ENCODE measurements around the gene FOXD3. TPM values are rescaled to one million over a fixed set of nuclear protein-coding genes. Genes with fewer than 3 reads are reported as not detected.
A peak's percentile ranks its signal among the peaks of the same experiment; 100 is the strongest.

FOXD3 gene
- total RNA-seq, 2 experiments from 2014 or later: not detected

DNA sequence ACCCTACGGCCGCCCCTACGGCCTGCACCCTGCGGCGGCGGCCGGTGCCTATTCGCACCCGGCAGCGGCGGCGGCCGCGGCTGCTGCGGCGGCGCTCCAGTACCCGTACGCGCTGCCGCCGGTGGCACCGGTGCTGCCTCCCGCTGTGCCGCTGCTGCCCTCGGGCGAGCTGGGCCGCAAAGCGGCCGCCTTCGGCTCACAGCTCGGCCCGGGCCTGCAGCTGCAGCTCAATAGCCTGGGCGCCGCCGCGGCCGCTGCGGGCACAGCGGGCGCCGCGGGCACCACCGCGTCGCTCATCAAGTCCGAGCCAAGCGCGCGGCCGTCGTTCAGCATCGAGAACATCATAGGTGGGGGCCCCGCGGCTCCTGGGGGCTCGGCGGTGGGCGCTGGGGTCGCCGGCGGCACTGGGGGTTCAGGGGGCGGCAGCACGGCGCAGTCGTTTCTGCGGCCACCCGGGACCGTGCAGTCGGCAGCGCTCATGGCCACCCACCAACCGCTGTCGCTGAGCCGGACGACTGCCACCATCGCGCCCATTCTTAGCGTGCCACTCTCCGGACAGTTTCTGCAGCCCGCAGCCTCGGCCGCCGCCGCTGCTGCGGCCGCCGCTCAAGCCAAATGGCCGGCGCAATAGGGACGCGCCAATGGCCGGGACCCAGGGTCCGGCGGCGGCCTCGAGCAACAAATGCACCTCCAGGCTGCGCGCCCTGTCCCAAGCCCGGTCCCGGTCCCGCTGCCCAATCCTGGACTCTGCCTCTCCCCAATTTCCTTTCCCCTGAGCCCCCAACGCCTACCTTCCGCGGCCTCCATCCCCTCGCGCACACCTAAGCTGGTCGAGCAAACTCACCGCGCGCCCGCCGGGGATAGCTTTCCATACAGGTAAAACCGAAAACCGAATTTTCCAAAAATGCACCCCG, 1.8 kb downstream of the FOXD3 start:
- DNase-seq: no peak
- CTCF ChIA-PET: interaction anchor here (0.6 to 1.3 kb wide), 2 partner anchors 11 to 354 kb away, joined by 3 read pairs; no protein-coding TSS in a partner anchor
- Mint-ChIP-seq H3K4me3 (peak overlapping the region; percentile 69), H3K27ac (no peak overlapping the region), H3K4me1 (ENCODE audit: low read depth) (peaks cover 36% of the 10 kb centered on the region), H3K36me3 (ENCODE audit: low read depth) (peaks cover 3% of the 10 kb centered on the region), H3K27me3 (ENCODE audit: low read depth) (peaks cover 72% of the 10 kb centered on the region), H3K9me3 (peaks cover 3% of the 10 kb centered on the region)
- intact Hi-C loops (cut with micrococcal nuclease): loop anchor here (1.0 to 10.0 kb wide), 6 partner anchors 43 to 887 kb away; partner anchors contain the start of genes ALG6, EFCAB7, ITGB3BP and PGM1

DNA sequence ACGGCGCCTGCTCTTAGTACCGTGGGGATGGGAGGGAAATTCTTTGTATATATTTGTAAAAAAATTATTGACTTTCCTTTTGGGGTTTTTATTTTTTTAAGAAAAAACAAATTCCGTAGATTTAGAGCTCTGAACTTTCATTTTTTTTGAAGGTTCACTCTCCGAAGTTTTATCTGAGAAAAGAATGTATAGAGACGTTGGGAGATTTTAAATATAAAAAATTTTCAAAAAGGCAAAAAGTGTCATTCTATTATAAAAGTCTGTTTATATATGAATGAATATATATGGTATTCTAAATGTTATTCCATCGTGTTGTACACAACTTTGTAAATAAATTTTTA, 2.4 kb downstream of the FOXD3 start:
- no peaks in the 10 kb centered on the region for H3K9me3 Mint-ChIP-seq
- no peaks in the 10 kb centered on the region for H3K36me3 Mint-ChIP-seq (ENCODE audit: low read depth)

DNA sequence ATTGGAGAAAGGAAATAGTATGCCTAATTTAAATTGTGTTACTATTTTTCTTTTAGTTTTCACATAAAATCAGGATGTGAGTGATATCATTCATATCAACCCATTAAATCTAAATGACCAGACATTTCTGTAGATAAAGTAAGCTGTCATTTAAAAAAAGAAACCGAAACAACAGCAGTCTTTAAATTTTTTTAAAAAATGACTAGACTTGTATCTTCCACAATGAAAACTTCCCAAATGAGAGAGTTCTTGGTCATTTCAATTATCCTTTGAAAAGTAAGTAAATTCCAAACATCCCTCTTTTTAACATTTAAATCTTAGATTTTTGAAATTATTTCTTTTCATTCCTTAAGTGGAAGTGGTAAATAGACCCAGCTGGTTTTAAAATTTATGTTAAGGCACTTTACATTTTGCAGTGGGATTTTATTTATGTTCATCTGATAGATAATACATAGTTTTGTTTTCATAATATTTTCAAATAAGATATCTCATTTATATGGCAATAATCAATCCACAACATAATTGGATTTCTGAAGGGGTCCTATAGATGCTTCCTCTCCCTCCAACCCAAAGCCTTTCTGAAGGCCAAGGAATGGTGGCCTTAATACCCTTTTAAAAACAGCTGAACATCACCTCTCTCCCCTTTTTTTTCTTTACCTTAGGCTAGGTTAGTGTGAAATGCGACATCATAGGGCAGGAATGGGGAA, 3.1 kb downstream of the FOXD3 start:
- H3K27ac Mint-ChIP-seq: no peak overlapping the region
- no peak for DNase-seq
- peaks cover 71% of the 10 kb centered on the region for H3K27me3 Mint-ChIP-seq (ENCODE audit: low read depth)
- intact Hi-C loops (cut with micrococcal nuclease): loop anchor here (10.0 kb wide), 2 partner anchors 449 to 481 kb away; partner anchors contain the start of gene ROR1
- no peaks in the 10 kb centered on the region for H3K36me3 Mint-ChIP-seq (ENCODE audit: low read depth)
- CTCF ChIA-PET: interaction anchor here (2.1 kb wide), 1 partner anchor 9 kb away, joined by 12 read pairs; no protein-coding TSS in a partner anchor
- peaks cover 36% of the 10 kb centered on the region for H3K4me1 Mint-ChIP-seq (ENCODE audit: low read depth)
- H3K4me3 Mint-ChIP-seq: no peak overlapping the region
- H3K9me3 Mint-ChIP-seq: no peaks in the 10 kb centered on the region

More for the DNA sequence above, 2.4 kb downstream of the FOXD3 start:
- intact Hi-C loops (cut with micrococcal nuclease): loop anchor here (5.0 to 10.0 kb wide), 3 partner anchors 450 to 887 kb away; partner anchors contain the start of genes ROR1 and USP1
- CTCF ChIA-PET: no interaction called here
- Mint-ChIP-seq H3K27ac (no peak overlapping the region), H3K4me1 (ENCODE audit: low read depth) (peaks cover 37% of the 10 kb centered on the region), H3K4me3 (peak overlapping the region; percentile 69), H3K27me3 (ENCODE audit: low read depth) (peaks cover 72% of the 10 kb centered on the region)
- DNase-seq: no peak

DNA sequence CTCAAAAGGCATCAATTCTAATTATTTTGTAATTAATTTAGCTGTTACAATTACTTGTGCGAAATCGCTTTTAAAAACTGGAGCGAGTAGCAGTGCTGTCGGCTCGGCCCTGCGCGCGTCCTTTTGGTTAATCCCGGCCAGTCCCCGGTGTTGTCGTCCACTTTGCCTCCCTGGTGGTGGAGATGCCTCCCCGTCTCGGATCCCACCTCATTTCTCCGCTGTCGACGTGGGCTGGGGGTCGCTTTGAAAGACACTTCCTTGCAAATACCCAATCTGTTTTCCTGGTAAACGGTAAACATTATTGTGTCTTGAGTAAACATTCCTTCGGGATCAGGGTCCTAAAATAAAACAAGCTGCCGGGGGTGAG, 3.7 kb downstream of the FOXD3 start:
- Mint-ChIP-seq H3K27ac (no peak overlapping the region), H3K27me3 (ENCODE audit: low read depth) (peaks cover 71% of the 10 kb centered on the region), H3K36me3 (ENCODE audit: low read depth) (no peaks in the 10 kb centered on the region), H3K9me3 (no peaks in the 10 kb centered on the region), H3K4me3 (no peak overlapping the region), H3K4me1 (ENCODE audit: low read depth) (peaks cover 34% of the 10 kb centered on the region)
- intact Hi-C loops (cut with micrococcal nuclease): loop anchor here (2.0 to 10.0 kb wide), 4 partner anchors 213 to 541 kb away; partner anchors contain the start of genes ATG4C and ROR1
- DNase-seq: no peak
- CTCF ChIA-PET: interaction anchor here (1.4 to 2.1 kb wide), 2 partner anchors 10 to 85 kb away, joined by 3 to 12 read pairs; no protein-coding TSS in a partner anchor

DNA sequence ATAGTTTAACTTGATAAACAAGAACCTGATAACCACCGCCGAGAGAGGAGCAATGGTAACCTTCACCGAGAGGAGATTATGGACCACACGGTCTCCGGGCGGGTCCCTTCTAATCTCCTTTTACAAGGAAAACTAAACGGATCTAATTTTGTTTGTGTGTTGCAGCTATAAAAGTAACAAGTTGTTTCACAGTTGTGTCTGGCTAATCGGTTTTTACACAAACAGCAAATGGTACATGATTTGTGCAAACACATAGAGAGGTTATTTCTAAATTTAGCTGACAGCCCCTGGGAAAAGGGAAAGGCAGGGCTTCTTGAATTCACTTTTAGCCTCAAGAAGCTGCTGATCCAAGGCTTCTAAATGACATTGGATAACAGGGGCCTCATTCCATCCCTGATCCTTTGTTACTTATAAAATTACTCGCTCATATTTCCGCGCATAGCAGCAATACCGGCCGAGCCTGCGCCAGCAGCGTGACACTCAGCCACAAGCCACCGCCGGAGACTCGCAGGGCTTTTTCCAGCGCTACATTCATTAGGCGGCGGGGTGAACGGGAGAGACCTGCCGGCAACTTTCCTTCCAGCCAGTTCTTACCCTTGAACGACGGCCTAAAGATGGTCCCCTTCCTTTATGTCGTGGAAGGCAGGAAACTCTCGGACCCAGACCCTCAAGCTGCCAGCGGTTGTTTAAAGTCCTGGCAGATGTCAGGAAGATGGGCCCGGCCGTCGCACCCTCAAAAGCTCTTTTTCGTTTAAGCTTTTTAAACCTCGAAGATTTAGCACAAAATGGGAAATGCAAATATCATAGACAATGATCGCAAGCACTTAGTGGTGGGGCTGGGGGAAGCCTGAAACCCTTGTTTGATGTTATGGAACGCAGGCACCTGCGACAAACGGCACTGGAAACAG, 4.4 kb downstream of the FOXD3 start:
- intact Hi-C loops (cut with micrococcal nuclease): loop anchor here (1.0 to 10.0 kb wide), 6 partner anchors 8 to 542 kb away; partner anchors contain the start of genes ATG4C and ROR1
- H3K9me3 Mint-ChIP-seq: no peaks in the 10 kb centered on the region
- no peaks in the 10 kb centered on the region for H3K36me3 Mint-ChIP-seq (ENCODE audit: low read depth)
- H3K4me1 Mint-ChIP-seq (ENCODE audit: low read depth): peaks cover 28% of the 10 kb centered on the region
- no peak for DNase-seq
- H3K27me3 Mint-ChIP-seq (ENCODE audit: low read depth): peaks cover 68% of the 10 kb centered on the region
- no peak overlapping the region for H3K27ac Mint-ChIP-seq
- CTCF ChIA-PET: interaction anchor here (0.6 to 2.1 kb wide), 4 partner anchors 10 to 110 kb away, joined by 3 to 12 read pairs (median 3); no protein-coding TSS in a partner anchor
- H3K4me3 Mint-ChIP-seq: no peak overlapping the region

DNA sequence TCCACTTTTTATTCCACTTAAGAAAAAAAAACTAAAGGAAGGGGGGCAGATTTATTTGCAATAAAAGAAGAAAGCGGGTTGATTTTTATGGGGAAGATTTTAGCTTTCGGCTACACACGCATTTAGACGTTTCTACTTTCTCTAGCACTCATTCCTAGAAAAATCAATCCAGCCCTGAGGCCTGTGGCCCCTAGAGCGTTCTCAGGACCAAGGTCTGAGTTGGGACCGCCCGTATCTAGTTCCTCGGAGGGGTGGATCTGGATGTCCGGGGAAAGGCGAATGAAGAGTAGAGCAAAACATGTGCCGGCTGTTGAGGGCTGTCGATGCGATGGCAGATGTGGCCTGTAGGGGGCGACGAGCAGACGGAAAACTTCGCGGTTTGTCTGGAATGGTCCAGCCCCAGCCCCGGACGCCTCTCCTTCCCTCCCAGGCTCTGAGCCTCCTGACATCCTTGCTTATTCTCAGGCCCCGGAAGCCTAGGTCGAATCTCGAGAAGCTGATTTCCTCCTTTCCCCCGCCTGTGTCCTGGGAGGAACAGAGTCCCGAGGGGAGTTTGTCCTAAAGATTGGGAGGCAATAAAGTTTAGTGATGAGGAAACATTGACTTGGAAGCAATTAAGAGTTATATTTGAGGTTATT, 5.2 kb downstream of the FOXD3 start:
- Mint-ChIP-seq H3K4me1 (ENCODE audit: low read depth) (peaks cover 26% of the 10 kb centered on the region), H3K4me3 (no peak overlapping the region), H3K27me3 (ENCODE audit: low read depth) (peaks cover 68% of the 10 kb centered on the region), H3K36me3 (ENCODE audit: low read depth) (no peaks in the 10 kb centered on the region), H3K9me3 (no peaks in the 10 kb centered on the region), H3K27ac (no peak overlapping the region)
- intact Hi-C loops (cut with micrococcal nuclease): loop anchor here (1.0 to 10.0 kb wide), 6 partner anchors 9 to 543 kb away; partner anchors contain the start of genes ATG4C and ROR1
- CTCF ChIA-PET: interaction anchor here (0.6 to 2.1 kb wide), 5 partner anchors 9 to 109 kb away, joined by 3 to 12 read pairs (median 3); no protein-coding TSS in a partner anchor
- peak; percentile 74 for DNase-seq

DNA sequence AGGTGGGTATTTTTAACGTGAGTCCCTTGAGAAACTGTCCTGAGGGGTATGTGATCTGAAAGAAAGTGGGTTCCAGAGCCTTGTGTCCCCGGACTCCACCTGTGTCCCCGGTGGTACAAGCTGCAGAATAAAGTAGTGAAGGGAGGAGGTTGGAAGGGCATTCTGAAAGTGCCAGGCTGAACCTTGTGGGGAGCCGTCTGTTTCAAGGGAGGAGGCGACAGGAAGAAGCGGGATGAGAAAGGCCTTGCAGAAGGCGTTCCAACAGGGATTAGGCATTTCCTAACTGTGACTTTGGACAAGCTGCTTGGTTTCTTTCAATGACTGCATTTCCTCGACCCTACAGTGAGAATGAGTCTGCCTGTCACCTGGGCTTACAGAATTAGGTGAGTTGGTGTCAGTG, 5.8 kb downstream of the FOXD3 start:
- DNase-seq: no peak
- peaks cover 73% of the 10 kb centered on the region for H3K27me3 Mint-ChIP-seq (ENCODE audit: low read depth)
- no peak overlapping the region for H3K27ac Mint-ChIP-seq
- no peaks in the 10 kb centered on the region for H3K9me3 Mint-ChIP-seq
- no peaks in the 10 kb centered on the region for H3K36me3 Mint-ChIP-seq (ENCODE audit: low read depth)
- H3K4me3 Mint-ChIP-seq: no peak overlapping the region
- intact Hi-C loops (cut with micrococcal nuclease): loop anchor here (10.0 kb wide), 2 partner anchors 447 to 483 kb away; partner anchors contain the start of gene ROR1
- CTCF ChIA-PET: interaction anchor here (1.2 to 1.3 kb wide), 2 partner anchors 8 to 114 kb away, joined by 3 read pairs; no protein-coding TSS in a partner anchor
- peaks cover 26% of the 10 kb centered on the region for H3K4me1 Mint-ChIP-seq (ENCODE audit: low read depth)

DNA sequence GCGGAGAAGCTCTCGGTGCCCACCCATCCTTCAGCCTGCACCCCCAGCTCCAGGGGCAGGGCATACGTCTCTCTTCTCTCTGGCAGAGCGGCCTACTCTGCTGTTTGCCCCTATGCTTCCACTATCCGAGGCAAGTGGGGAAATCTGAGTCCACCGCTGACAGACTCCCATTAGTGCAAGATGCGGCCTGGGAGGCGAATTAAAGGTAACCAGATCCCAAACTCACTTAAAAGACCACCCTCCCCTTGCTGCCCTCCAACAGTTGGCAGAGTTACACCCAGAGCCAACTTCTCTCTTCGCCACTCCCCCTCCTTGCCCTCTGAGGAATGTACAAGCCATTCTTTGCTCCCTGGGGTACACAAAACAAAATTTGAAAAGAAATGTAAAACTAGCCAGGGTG, 6.4 kb downstream of the FOXD3 start:
- H3K27me3 Mint-ChIP-seq (ENCODE audit: low read depth): peaks cover 74% of the 10 kb centered on the region
- CTCF ChIA-PET: interaction anchor here (0.7 to 1.3 kb wide), 3 partner anchors 7 to 209 kb away, joined by 3 read pairs; no protein-coding TSS in a partner anchor
- peaks cover 26% of the 10 kb centered on the region for H3K4me1 Mint-ChIP-seq (ENCODE audit: low read depth)
- H3K9me3 Mint-ChIP-seq: no peaks in the 10 kb centered on the region
- no peaks in the 10 kb centered on the region for H3K36me3 Mint-ChIP-seq (ENCODE audit: low read depth)
- no peak overlapping the region for H3K27ac Mint-ChIP-seq
- no peak overlapping the region for H3K4me3 Mint-ChIP-seq
- no peak for DNase-seq
- intact Hi-C loops (cut with micrococcal nuclease): loop anchor here (10.0 kb wide), 2 partner anchors 446 to 484 kb away; partner anchors contain the start of gene ROR1

DNA sequence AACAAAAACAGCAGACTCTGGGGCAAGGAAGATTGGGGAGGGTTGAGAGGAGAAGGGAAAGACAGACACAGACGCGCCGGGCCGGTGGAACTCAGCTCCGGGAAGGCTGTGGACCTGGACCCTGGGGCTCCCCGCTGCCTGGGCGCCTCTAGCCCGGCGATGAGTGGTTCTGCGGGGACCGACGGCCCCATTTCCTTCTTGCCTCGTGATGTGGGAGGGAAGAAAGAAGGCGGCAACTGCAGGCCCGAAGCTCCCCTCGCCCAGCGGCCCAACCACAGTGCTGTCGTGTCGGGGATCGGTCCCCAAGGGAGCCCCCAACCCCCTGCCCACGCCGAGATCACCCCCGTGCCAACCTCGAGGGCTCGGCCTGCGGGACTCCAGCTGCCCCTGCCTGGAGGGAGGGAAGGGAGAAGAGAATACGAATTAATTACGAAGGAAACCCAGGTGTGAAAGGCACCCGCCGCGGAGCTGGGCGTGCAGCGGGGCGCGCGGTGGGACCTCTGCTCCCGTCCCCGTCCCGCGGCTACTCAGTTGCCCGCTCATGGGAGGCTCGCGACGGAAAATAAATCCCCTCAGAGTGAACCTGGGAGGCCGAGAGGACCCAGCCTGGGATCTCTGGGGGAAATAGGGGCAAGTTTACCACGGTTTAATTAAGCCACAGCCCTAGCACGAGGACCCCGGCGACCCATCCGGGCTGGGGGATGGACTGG, 7.4 kb downstream of the FOXD3 start:
- CTCF ChIA-PET: interaction anchor here (0.9 to 2.4 kb wide), 3 partner anchors 10 to 529 kb away, joined by 3 to 12 read pairs (median 3); no protein-coding TSS in a partner anchor
- Mint-ChIP-seq H3K9me3 (no peaks in the 10 kb centered on the region), H3K27ac (no peak overlapping the region), H3K4me1 (ENCODE audit: low read depth) (peaks cover 22% of the 10 kb centered on the region), H3K36me3 (ENCODE audit: low read depth) (no peaks in the 10 kb centered on the region), H3K4me3 (peak overlapping the region; percentile 40), H3K27me3 (ENCODE audit: low read depth) (peaks cover 75% of the 10 kb centered on the region)
- DNase-seq: no peak
- intact Hi-C loops (cut with micrococcal nuclease): loop anchor here (10.0 kb wide), 2 partner anchors 445 to 485 kb away; partner anchors contain the start of gene ROR1

DNA sequence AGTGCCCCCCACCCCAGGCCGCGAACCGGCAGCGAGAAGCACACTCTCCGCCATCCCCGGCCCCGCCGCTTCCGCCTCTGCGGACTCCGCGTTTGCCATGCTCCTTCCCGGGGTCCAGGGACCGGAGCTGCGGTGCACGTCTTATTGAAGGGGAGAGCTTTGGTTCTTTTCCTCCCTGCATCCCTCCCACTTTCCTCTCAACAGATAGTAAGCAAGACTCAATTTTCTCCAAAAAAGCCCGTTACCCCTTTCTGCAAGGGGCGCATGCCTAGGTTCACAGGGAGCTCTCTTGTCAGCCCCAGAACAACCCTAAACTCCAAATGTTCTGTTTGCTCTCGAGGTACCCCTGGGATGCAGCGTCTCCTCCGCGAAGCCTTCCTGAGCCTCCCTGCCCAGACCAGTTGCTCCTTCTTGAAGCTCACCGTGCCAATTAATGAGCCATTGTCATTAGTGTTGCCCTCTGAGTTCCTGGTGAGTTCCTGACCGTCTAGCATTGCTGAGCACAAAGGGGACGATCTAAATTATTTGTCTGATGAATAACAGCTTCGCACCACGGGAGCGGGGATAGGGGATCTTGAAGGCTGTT, 8.1 kb downstream of the FOXD3 start:
- peak overlapping the region; percentile 10 for H3K4me3 Mint-ChIP-seq
- DNase-seq: no peak
- H3K36me3 Mint-ChIP-seq (ENCODE audit: low read depth): no peaks in the 10 kb centered on the region
- peaks cover 79% of the 10 kb centered on the region for H3K27me3 Mint-ChIP-seq (ENCODE audit: low read depth)
- peaks cover 22% of the 10 kb centered on the region for H3K4me1 Mint-ChIP-seq (ENCODE audit: low read depth)
- intact Hi-C loops (cut with micrococcal nuclease): no loop called here
- no peak overlapping the region for H3K27ac Mint-ChIP-seq
- no peaks in the 10 kb centered on the region for H3K9me3 Mint-ChIP-seq
- CTCF ChIA-PET: interaction anchor here (0.9 to 2.4 kb wide), 4 partner anchors 11 to 529 kb away, joined by 3 to 12 read pairs (median 3); no protein-coding TSS in a partner anchor

Data from activated naive CD4-positive, alpha-beta T cell treated with anti-CD3 and anti-CD28 coated beads for 36 hours (primary cell).